ENCODE measurements around the gene FAM83E.

DNA sequence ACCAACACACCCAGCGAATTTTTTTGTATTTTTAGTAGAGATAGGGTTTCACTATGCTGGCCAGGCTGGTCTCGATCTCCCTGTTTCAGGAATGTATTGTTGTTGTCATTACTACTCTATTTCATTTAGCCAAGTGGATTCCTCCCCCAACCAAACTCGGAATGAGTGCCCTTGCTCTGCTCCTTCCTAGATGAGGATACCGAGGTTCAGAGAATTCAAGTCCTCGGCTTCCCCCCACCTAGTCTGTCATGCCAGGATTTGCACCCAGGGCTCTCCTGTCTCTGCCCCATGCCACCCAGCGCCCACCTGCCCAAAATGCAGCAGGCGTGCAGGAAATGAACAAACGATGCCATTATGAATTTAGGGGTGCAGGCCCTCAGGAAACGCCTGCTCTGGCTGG is 11.9 kb downstream of the FAM83E start:
- TF ChIP-seq, protein P1, sequence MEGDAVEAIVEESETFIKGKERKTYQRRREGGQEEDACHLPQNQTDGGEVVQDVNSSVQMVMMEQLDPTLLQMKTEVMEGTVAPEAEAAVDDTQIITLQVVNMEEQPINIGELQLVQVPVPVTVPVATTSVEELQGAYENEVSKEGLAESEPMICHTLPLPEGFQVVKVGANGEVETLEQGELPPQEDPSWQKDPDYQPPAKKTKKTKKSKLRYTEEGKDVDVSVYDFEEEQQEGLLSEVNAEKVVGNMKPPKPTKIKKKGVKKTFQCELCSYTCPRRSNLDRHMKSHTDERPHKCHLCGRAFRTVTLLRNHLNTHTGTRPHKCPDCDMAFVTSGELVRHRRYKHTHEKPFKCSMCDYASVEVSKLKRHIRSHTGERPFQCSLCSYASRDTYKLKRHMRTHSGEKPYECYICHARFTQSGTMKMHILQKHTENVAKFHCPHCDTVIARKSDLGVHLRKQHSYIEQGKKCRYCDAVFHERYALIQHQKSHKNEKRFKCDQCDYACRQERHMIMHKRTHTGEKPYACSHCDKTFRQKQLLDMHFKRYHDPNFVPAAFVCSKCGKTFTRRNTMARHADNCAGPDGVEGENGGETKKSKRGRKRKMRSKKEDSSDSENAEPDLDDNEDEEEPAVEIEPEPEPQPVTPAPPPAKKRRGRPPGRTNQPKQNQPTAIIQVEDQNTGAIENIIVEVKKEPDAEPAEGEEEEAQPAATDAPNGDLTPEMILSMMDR (conservative IDR thresholded peaks at IDR 0.05; ENCODE audit: low read depth in 2 of 2) = no peak
- TF ChIP-seq CREB1 (CRISPR knock-in tag; IDR thresholded peaks at IDR 0.05; ENCODE audit: low read depth) = no peak
